ENCODE data around the gene SRP72. TPM values are rescaled to one million over a fixed set of nuclear protein-coding genes. Genes with fewer than 3 reads are reported as not detected.

Gene SRP72
- polyA plus RNA-seq, 1 of the 3 experiments (the other 2 are of a cell fraction) = 47.6 TPM

- POLR2A ChIA-PET = interaction anchor here (2.4 kb wide), 1 partner anchor 13 kb away, joined by 8 read pairs; no protein-coding TSS in a partner anchor
- 90% methylated on average over 4 of the region's 4 CpGs for WGBS (ENCODE audit: low lambda C conversion rate)
Measured at GRCh38 chr4:56531823-56532222, 64.4 kb downstream of the SRP72 start.

DNA sequence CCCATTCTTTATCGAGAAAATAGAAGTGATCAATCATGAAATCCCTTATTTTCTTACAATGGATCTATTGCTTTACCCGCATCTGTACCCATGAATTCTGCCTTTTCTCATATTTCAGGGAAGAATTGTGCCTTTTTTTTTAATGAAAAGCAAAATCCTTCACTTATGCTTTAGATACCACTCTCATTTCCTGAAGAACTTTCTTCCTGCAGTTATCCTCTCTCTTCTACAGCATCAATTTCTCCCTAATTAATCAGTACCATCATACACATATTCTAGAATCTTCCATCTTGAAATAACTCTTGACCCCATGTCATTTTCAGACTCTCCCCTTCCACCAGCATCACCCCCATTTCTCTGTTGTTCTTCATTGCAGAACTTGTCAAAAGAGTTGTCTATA is 64.8 kb downstream of the SRP72 start:
- Histone ChIP-seq H3K9ac (no peak overlapping the region), H3K4me2 (no peak overlapping the region), H2AFZ (ENCODE audit: low read depth) (no peak overlapping the region), H4K20me1 (ENCODE audit: insufficient read depth) (no peaks in the 10 kb centered on the region), H3K27me3 (ENCODE audit: insufficient read depth) (no peaks in the 10 kb centered on the region), H3F3A (replicated peaks; ENCODE audit: insufficient read depth) (no peaks in the 10 kb centered on the region), H3K9me3 (no peaks in the 10 kb centered on the region), H3K9me2 (no peaks in the 10 kb centered on the region), H3K36me3 (replicated peaks in 1 of 2; ENCODE audit: control insufficient read depth in 1 of 2, insufficient read depth in 2 of 2, low read length in 1 of 2) (no peaks in the 10 kb centered on the region), H3K27ac (ENCODE audit: low read depth in 2 of 2, low read length in 1 of 2) (no peak overlapping the region), H3K4me3 (ENCODE audit: low read depth in 2 of 2, low read length in 1 of 2) (no peak overlapping the region), H3K4me1 (ENCODE audit: control insufficient read depth in 1 of 2, insufficient read depth in 2 of 2, low read depth in 1 of 2, low read length in 1 of 2) (peaks cover 0 to 11% of the 10 kb centered on the region in 2 experiments; a peak in 1 of 4 replicates), H3K79me2 (ENCODE audit: insufficient read depth) (no peaks in the 10 kb centered on the region)
- DNase-seq = no peak
- TF ChIP-seq GATA2 (CRISPR knock-in tag; IDR thresholded peaks at IDR 0.05) = no peak
- TF ChIP-seq, protein P1, sequence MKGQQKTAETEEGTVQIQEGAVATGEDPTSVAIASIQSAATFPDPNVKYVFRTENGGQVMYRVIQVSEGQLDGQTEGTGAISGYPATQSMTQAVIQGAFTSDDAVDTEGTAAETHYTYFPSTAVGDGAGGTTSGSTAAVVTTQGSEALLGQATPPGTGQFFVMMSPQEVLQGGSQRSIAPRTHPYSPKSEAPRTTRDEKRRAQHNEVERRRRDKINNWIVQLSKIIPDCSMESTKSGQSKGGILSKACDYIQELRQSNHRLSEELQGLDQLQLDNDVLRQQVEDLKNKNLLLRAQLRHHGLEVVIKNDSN (IDR thresholded peaks at IDR 0.05; ENCODE audit: borderline replicate concordance, low read depth) = no peak
- TF ChIP-seq TAF1 (IDR thresholded peaks at IDR 0.05; ENCODE audit: borderline replicate concordance, low read depth, low read length) = no peak
- ChIA-PET POLR2A (no interaction called here), CTCF (interaction anchor here (1.5 to 5.0 kb wide), 2 partner anchors 12 to 107 kb away, joined by 3 to 37 read pairs; no protein-coding TSS in a partner anchor)
- 85% methylated on average over 2 of the region's 2 CpGs for WGBS (ENCODE audit: low lambda C conversion rate)

More at GRCh38 chr4:56531823-56532222, 64.4 kb downstream of the SRP72 start:
- Histone ChIP-seq H3K79me2 (ENCODE audit: insufficient read depth) (no peaks in the 10 kb centered on the region), H2AFZ (ENCODE audit: low read depth) (no peak overlapping the region), H3K9me2 (no peaks in the 10 kb centered on the region), H3F3A (replicated peaks; ENCODE audit: insufficient read depth) (no peaks in the 10 kb centered on the region), H3K36me3 (replicated peaks in 1 of 2; ENCODE audit: control insufficient read depth in 1 of 2, insufficient read depth in 2 of 2, low read length in 1 of 2) (no peaks in the 10 kb centered on the region), H3K9me3 (no peaks in the 10 kb centered on the region), H3K27ac (ENCODE audit: low read depth in 2 of 2, low read length in 1 of 2) (no peak overlapping the region), H3K9ac (no peak overlapping the region), H4K20me1 (ENCODE audit: insufficient read depth) (no peaks in the 10 kb centered on the region), H3K4me2 (no peak overlapping the region), H3K4me3 (ENCODE audit: low read depth in 2 of 2, low read length in 1 of 2) (no peak overlapping the region; a peak in 1 of 4 replicates), H3K27me3 (ENCODE audit: insufficient read depth) (no peaks in the 10 kb centered on the region), H3K4me1 (ENCODE audit: control insufficient read depth in 1 of 2, insufficient read depth in 2 of 2, low read depth in 1 of 2, low read length in 1 of 2) (peaks cover 0 to 11% of the 10 kb centered on the region in 2 experiments; a peak in 1 of 4 replicates)
- no peak for DNase-seq
- TF ChIP-seq, protein P2, sequence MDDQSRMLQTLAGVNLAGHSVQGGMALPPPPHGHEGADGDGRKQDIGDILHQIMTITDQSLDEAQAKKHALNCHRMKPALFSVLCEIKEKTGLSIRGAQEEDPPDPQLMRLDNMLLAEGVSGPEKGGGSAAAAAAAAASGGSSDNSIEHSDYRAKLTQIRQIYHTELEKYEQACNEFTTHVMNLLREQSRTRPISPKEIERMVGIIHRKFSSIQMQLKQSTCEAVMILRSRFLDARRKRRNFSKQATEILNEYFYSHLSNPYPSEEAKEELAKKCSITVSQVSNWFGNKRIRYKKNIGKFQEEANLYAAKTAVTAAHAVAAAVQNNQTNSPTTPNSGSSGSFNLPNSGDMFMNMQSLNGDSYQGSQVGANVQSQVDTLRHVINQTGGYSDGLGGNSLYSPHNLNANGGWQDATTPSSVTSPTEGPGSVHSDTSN (IDR thresholded peaks at IDR 0.05) = peak; percentile 56
- TF ChIP-seq GATA2 (CRISPR knock-in tag; IDR thresholded peaks at IDR 0.05) (no peak), NFIC (IDR thresholded peaks at IDR 0.05; ENCODE audit: borderline replicate concordance) (no peak), TCF12 (IDR thresholded peaks at IDR 0.05) (peak; percentile 59)
- CTCF ChIA-PET = interaction anchor here (1.5 to 5.0 kb wide), 2 partner anchors 12 to 106 kb away, joined by 3 to 37 read pairs; no protein-coding TSS in a partner anchor

DNA sequence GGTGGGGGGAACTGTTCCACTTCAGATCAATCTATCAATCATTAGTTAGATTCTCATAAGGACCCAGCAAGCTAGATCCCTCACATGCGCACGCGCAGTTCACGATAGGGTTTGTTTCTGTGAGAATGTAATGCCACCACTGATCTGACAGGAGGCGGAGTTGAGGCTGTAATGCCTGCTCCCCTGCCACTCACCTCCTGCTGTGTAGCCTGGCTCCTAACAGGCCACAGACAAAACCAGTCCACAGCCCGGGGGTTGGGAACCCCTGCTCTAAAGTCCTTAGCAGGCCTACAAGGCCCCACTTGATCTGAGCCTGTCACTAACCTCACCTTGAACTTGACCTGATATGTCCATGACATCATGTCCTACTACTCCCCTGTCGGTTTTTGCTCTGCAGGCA is 68.5 kb downstream of the SRP72 start:
- Histone ChIP-seq H3K79me2 (ENCODE audit: insufficient read depth) (no peaks in the 10 kb centered on the region), H4K20me1 (ENCODE audit: insufficient read depth) (no peaks in the 10 kb centered on the region), H3K9me2 (no peaks in the 10 kb centered on the region), H3K4me1 (ENCODE audit: control insufficient read depth in 1 of 2, insufficient read depth in 2 of 2, low read depth in 1 of 2, low read length in 1 of 2) (peaks cover 0 to 9% of the 10 kb centered on the region in 2 experiments; a peak in 1 of 4 replicates), H3K9me3 (no peaks in the 10 kb centered on the region), H3K4me2 (no peak overlapping the region), H3K27me3 (ENCODE audit: insufficient read depth) (no peaks in the 10 kb centered on the region), H2AFZ (ENCODE audit: low read depth) (no peak overlapping the region), H3K9ac (no peak overlapping the region), H3K27ac (ENCODE audit: low read depth in 2 of 2, low read length in 1 of 2) (no peak overlapping the region), H3K4me3 (ENCODE audit: low read depth in 2 of 2, low read length in 1 of 2) (no peak overlapping the region), H3K36me3 (replicated peaks in 1 of 2; ENCODE audit: control insufficient read depth in 1 of 2, insufficient read depth in 2 of 2, low read length in 1 of 2) (no peaks in the 10 kb centered on the region), H3F3A (replicated peaks; ENCODE audit: insufficient read depth) (no peaks in the 10 kb centered on the region)
- TF ChIP-seq FOXJ3 (CRISPR knock-in tag; IDR thresholded peaks at IDR 0.05) = no peak
- ChIA-PET CTCF (interaction anchor here (1.0 kb wide), 1 partner anchor 9 kb away, joined by 6 read pairs; no protein-coding TSS in a partner anchor), POLR2A (interaction anchor here (1.4 kb wide), 1 partner anchor 9 kb away, joined by 3 read pairs; no protein-coding TSS in a partner anchor)
- no peak for DNase-seq
- 94% methylated on average over 6 of the region's 7 CpGs for WGBS (ENCODE audit: low lambda C conversion rate)
